K562 (cell line): ENCODE measurements around the gene RALGAPA2. TPM values are rescaled to one million over a fixed set of nuclear protein-coding genes. Genes with fewer than 3 reads are reported as not detected.

ENCODE experiments used
- ATAC-seq: fragments of 200-7000 bp; cut with Tn5 transposase; 3 replicates; pipeline ENCODE4 v1.9.1; 2020; ENCODE audit warnings: moderate library complexity
- BruUV-seq: library from RNA; stranded (reverse); fragments of 400-500 nt; replicated peaks from 2 replicates; lab custom pipeline; 2021; lab: Mats Ljungman, UMichigan
- CTCF ChIA-PET: fragments of 300-600 bp; formaldehyde crosslinking; extraction: SDS; loops from one replicate; lab custom pipeline; 2021; ENCODE audit warnings: low intra/inter-chr PET ratio; lab: Yijun Ruan, JAX
- POLR2A ChIA-PET: fragments of 300-600, 350-650 bp; sonication (Branson Sonifier 250); formaldehyde crosslinking; extraction: SDS; loops from one replicate; lab custom pipeline; 2021; ENCODE audit warnings: antibody characterized with exemption, inconsistent platforms; lab: Yijun Ruan, JAX
- DNase-seq, 4 experiments: peaks; one replicate each; pipeline versions ENCODE4 v3.0.0 to v3.0.0-alpha.2; 2011 to 2018; ENCODE audit warnings: low spot score in 3 of 4, mixed read lengths in 3 of 4; ENCODE audit errors: extremely low read depth in 1 of 4
- FAIRE-seq: peaks from 2 replicates; lab custom pipeline; 2011; peaks lifted over from hg19 to GRCh38; lab: Jason Lieb, UNC
- H2AFZ ChIP-seq: 2 replicates; pipeline ENCODE4 v1.6.0; 2011; ENCODE audit warnings: low read depth, low read length, control low read depth, inconsistent platforms
- H3K27ac ChIP-seq: fragments of 200-600 bp; 3 replicates; pipeline ENCODE4 v1.8.0; 2011; ENCODE audit warnings: low read depth, mild to moderate bottlenecking, control low read depth, inconsistent platforms, low read length, moderate library complexity, mixed read lengths; ENCODE audit errors: extremely low read depth
- H3K27me3 ChIP-seq, 2 experiments: fragments of 300-600 bp in 1 of 2; 2 replicates in 1 of 2; 3 replicates in 1 of 2; pipeline versions ENCODE4 v1.6.0 to v1.8.0; 2011; ENCODE audit warnings: inconsistent platforms in 2 of 2, low read length in 2 of 2, mild to moderate bottlenecking in 1 of 2, mixed read lengths in 1 of 2, moderate library complexity in 1 of 2; ENCODE audit not compliant: control insufficient read depth in 2 of 2, insufficient read depth in 2 of 2
- H3K36me3 ChIP-seq: fragments of 300-600 bp; 3 replicates; pipeline ENCODE4 v1.8.0; 2011; ENCODE audit warnings: mild to moderate bottlenecking, low read length, inconsistent platforms; ENCODE audit not compliant: control insufficient read depth, insufficient read depth
- H3K4me1 ChIP-seq, 2 experiments: fragments of 200-600 bp in 1 of 2; replicated peaks in 1 of 2; 2 replicates in 1 of 2; 3 replicates in 1 of 2; pipeline versions ENCODE4 v1.5.1 to v1.8.0; 2011; ENCODE audit warnings: inconsistent platforms in 2 of 2, low read length in 2 of 2, mild to moderate bottlenecking in 1 of 2, mixed read lengths in 1 of 2, moderate library complexity in 1 of 2; ENCODE audit not compliant: control insufficient read depth in 2 of 2, insufficient read depth in 2 of 2
- H3K4me2 ChIP-seq: 2 replicates; pipeline ENCODE4 v1.6.1; 2011; ENCODE audit warnings: low read length, control low read depth, inconsistent platforms, mixed read lengths; ENCODE audit not compliant: insufficient read depth
- H3K4me3 ChIP-seq: fragments of 200-600 bp; sonication (generic), shearing (Covaris generic); 2 replicates; pipeline ENCODE4 v1.5.1; 2016; ENCODE audit warnings: control low read depth, inconsistent platforms
- H3K79me2 ChIP-seq: fragments of 200-600 bp; 3 replicates; pipeline ENCODE4 v1.8.0; 2011; ENCODE audit warnings: low read length, inconsistent platforms; ENCODE audit not compliant: control insufficient read depth, insufficient read depth
- H3K9ac ChIP-seq, 2 experiments: 2 replicates each; pipeline versions ENCODE4 v1.6.0 to v1.6.1; 2011; ENCODE audit warnings: low read depth in 2 of 2, low read length in 2 of 2, control low read depth in 1 of 2, inconsistent platforms in 1 of 2, mild to moderate bottlenecking in 1 of 2, mixed read lengths in 1 of 2; ENCODE audit not compliant: insufficient read depth in 1 of 2
- H3K9me1 ChIP-seq: one replicate; pipeline ENCODE4 v1.6.0; 2011; ENCODE audit warnings: inconsistent platforms, mild to moderate bottlenecking, low read length, moderate library complexity; ENCODE audit not compliant: control insufficient read depth, insufficient read depth
- H3K9me3 ChIP-seq: replicated peaks from 2 replicates; pipeline ENCODE4 v1.5.1; 2011; ENCODE audit warnings: low read depth, low read length, inconsistent platforms; ENCODE audit not compliant: control insufficient read depth, insufficient read depth
- H4K20me1 ChIP-seq: replicated peaks from 2 replicates; pipeline ENCODE4 v1.6.1; 2011; ENCODE audit warnings: low read length, inconsistent platforms, mixed read lengths; ENCODE audit not compliant: control insufficient read depth, insufficient read depth
- ESRRA ChIP-seq: fragments of 450-650 bp; IDR thresholded peaks from 2 replicates; pipeline ENCODE4 v1.6.1; 2014; ENCODE audit warnings: low read depth, mild to moderate bottlenecking, moderate library complexity, borderline replicate concordance
- MAFG ChIP-seq: fragments of 450-650 bp; conservative IDR thresholded peaks from 2 replicates; pipeline ENCODE4 v1.6.1; 2016; ENCODE audit warnings: missing genetic modification characterization, missing compliant biosample characterization
- MIER1 ChIP-seq: fragments of 450-650 bp; IDR thresholded peaks from 2 replicates; pipeline ENCODE4 v1.6.1; 2016; ENCODE audit warnings: antibody characterized with exemption, mild to moderate bottlenecking, low read depth
- NCOA6 ChIP-seq: fragments of 450-650 bp; IDR thresholded peaks from 2 replicates; pipeline ENCODE4 v1.6.1; 2017; ENCODE audit warnings: mild to moderate bottlenecking
- RB1 ChIP-seq: fragments of 450-650 bp; IDR thresholded peaks from 2 replicates; pipeline ENCODE4 v1.6.1; 2017; ENCODE audit warnings: low read depth, mild to moderate bottlenecking
- RHOXF2B ChIP-seq: fragments of 250-450 bp; sonication (Bioruptor Pico); conservative IDR thresholded peaks from 2 replicates; pipeline ENCODE4 v1.5.1; 2021
- SMC3 ChIP-seq: conservative IDR thresholded peaks from 2 replicates; pipeline ENCODE4 v1.6.1; 2011; ENCODE audit warnings: low read depth, low read length, improper control_type of control experiment; ENCODE audit not compliant: insufficient read depth
- SRSF7 ChIP-seq: fragments of 200-400 bp; formaldehyde crosslinking; optimal IDR thresholded peaks from 2 replicates; pipeline ENCODE3; 2017; ENCODE audit warnings: mild to moderate bottlenecking, low read depth, low read length
- TEAD2 ChIP-seq: fragments of 450-650 bp; IDR thresholded peaks from 2 replicates; pipeline ENCODE4 v1.6.1; 2016; ENCODE audit warnings: missing genetic modification characterization, control low read depth, missing compliant biosample characterization
- ZFP30 ChIP-seq: fragments of 250-450 bp; sonication (Bioruptor Pico); IDR thresholded peaks from 2 replicates; pipeline ENCODE4 v1.8.0; 2022; ENCODE audit warnings: moderate library complexity, mild to moderate bottlenecking, inconsistent platforms, borderline replicate concordance
- ZNF184 ChIP-seq: sonication (generic); formaldehyde crosslinking; IDR thresholded peaks from 2 replicates; pipeline ENCODE4 v1.5.0; 2020; ENCODE audit warnings: missing genetic modification reagents
- ZNF324 ChIP-seq: fragments of 250-450 bp; sonication (Bioruptor Pico); IDR thresholded peaks from 2 replicates; pipeline ENCODE4 v1.4.0; 2020; ENCODE audit warnings: mild to moderate bottlenecking
- ZZZ3 ChIP-seq: fragments of 450-650 bp; IDR thresholded peaks from 2 replicates; pipeline ENCODE4 v1.6.1; 2016; ENCODE audit warnings: antibody characterized with exemption, mild to moderate bottlenecking, moderate library complexity
- WGBS: fragments of 100-300 bp; shearing (Covaris generic); methylation state at CpG from one replicate; pipeline ENCODE4 v1.1.6; 2016; ENCODE audit warnings: low coverage, mixed read lengths; ENCODE audit not compliant: insufficient coverage; ENCODE audit errors: missing lambda C conversion rate; 5-methylcytosine and 5-hydroxymethylcytosine counted together
- in situ Hi-C: fragments of 300-500 bp; cut with MboI; formaldehyde crosslinking; loops from 4 replicates; pipeline ENCODE4 v1.15.0; 2018; ENCODE audit warnings: inconsistent platforms, mixed read lengths
- intact Hi-C: fragments of 100-400 bp; cut with micrococcal nuclease; formaldehyde crosslinking; loops from 2 replicates; pipeline ENCODE4 v1.14.2; 2022
- polyA plus RNA-seq, 8 experiments: library from polyadenylated mRNA; depleted of rRNA in 4 of 8; stranded (reverse) in 5 of 8; unstranded in 3 of 8; fragments of >200 nt; fragmentation: Nextera tagmentation in 2 of 8; fragmentation: Illumina TruSeq in 1 of 8; extraction: Ambion mirVana in 2 of 8; extraction: Trizol in 1 of 8; gene quantifications; 2 replicates each; pipeline versions ENCODE4 v1.2.1 to v1.2.3, GENCODE V29; 2011 to 2014; ENCODE audit warnings: inconsistent platforms in 1 of 8, missing spikeins in 1 of 8
- total RNA-seq, 7 experiments: library from RNA; depleted of rRNA in 6 of 7; stranded (reverse); fragments of >200 nt in 6 of 7; fragmentation: Illumina TruSeq in 2 of 7; extraction: Trizol in 2 of 7; gene quantifications; 2 replicates each; pipeline versions ENCODE4 v1.2.1 to v1.2.3, GENCODE V29; 2011 to 2021; ENCODE audit warnings: low replicate concordance in 1 of 7
- TF ChIP-seq, protein P1 (sequence below): fragments of 450-650 bp; formaldehyde crosslinking; IDR thresholded peaks from 2 replicates; pipeline ENCODE4 v1.4.0; 2020; ENCODE audit warnings: mild to moderate bottlenecking, moderate library complexity
- TF ChIP-seq, protein P2 (sequence below): sonication (generic); formaldehyde crosslinking; IDR thresholded peaks from 2 replicates; pipeline ENCODE4 v1.8.1; 2023; ENCODE audit warnings: mild to moderate bottlenecking, missing genetic modification reagents
- TF ChIP-seq, protein P3 (sequence below): fragments of 250-450 bp; sonication (Bioruptor Pico); IDR thresholded peaks from 2 replicates; pipeline ENCODE4 v1.8.0; 2021; ENCODE audit warnings: moderate library complexity, mild to moderate bottlenecking, inconsistent platforms

The RALGAPA2 gene
- total and polyA plus RNA-seq, 9 of the 15 experiments (the other 6 are each of a cell fraction or from before 2014, with no cell fraction given): 0.35 to 2.7 (median 1.4) TPM

DNA sequence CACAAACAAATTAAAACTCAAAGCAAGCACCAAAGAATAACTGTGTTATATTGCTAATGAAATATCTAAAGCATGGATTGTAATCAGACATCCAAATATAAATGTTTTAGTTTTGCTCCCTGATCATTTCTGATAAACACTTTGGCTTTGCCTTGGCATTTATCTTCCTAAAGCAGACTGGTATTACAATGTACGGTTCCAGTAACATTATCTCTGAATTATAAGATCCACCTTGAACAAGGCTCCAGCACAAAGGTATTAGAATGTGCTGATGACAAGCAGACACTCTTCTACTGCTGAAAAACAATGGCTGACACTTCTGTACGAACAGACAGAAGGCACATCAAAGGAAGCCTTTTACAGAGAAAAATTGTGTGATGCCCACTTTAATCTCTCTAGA, 270.0 kb downstream of the RALGAPA2 start (continued):
- TF ChIP-seq, protein P1, sequence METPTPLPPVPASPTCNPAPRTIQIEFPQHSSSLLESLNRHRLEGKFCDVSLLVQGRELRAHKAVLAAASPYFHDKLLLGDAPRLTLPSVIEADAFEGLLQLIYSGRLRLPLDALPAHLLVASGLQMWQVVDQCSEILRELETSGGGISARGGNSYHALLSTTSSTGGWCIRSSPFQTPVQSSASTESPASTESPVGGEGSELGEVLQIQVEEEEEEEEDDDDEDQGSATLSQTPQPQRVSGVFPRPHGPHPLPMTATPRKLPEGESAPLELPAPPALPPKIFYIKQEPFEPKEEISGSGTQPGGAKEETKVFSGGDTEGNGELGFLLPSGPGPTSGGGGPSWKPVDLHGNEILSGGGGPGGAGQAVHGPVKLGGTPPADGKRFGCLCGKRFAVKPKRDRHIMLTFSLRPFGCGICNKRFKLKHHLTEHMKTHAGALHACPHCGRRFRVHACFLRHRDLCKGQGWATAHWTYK (CRISPR knock-in tag): no peak
- TF ChIP-seq MIER1 (no peak), ZNF324 (CRISPR knock-in tag) (no peak)
- TF ChIP-seq, protein P2, sequence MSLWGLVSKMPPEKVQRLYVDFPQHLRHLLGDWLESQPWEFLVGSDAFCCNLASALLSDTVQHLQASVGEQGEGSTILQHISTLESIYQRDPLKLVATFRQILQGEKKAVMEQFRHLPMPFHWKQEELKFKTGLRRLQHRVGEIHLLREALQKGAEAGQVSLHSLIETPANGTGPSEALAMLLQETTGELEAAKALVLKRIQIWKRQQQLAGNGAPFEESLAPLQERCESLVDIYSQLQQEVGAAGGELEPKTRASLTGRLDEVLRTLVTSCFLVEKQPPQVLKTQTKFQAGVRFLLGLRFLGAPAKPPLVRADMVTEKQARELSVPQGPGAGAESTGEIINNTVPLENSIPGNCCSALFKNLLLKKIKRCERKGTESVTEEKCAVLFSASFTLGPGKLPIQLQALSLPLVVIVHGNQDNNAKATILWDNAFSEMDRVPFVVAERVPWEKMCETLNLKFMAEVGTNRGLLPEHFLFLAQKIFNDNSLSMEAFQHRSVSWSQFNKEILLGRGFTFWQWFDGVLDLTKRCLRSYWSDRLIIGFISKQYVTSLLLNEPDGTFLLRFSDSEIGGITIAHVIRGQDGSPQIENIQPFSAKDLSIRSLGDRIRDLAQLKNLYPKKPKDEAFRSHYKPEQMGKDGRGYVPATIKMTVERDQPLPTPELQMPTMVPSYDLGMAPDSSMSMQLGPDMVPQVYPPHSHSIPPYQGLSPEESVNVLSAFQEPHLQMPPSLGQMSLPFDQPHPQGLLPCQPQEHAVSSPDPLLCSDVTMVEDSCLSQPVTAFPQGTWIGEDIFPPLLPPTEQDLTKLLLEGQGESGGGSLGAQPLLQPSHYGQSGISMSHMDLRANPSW: no peak
- TF ChIP-seq, all 486 proteins: peak for 0

DNA sequence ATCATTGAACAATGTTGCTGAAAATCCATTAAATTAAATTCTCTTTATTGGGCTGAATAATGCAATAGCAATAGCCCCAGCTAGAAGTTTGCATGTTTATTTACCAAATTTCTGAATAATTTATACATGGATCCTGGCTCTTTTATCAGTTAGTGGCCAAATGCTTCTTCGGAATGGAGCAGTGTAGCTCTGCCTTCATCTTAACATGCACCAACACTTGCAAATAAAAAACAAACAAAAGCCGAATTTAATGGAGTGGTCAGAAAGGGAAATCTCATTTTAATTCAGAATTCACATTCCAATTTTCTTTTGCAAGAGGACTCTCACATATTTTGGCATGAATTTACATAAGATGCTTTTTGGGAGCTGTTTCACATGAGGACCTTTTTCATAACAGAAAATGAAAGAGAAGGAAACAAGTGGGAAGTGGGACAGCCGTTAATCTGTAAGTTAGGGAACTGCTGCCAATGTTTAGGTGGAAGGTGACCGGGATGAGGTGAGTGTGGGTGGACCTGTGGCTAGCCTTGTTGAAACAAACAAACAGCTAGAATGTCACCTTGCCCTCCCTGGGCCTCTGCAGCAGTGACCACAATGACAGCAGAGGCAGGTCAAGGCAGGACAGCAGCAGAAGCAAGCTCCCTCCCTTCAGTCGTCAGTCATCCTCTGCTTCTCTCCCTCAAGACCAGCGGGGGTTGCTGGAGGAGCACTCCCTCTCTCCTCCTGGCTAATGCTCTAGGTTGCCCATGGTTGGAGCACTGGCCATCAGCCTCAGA, 271.4 kb downstream of the RALGAPA2 start:
- Histone ChIP-seq H3K9me3 (no peaks in the 10 kb centered on the region), H3K36me3 (no peaks in the 10 kb centered on the region), H3K4me3 (no peak overlapping the region), H3K27ac (no peak overlapping the region), H3K4me1 (no peaks in the 10 kb centered on the region), H3K9ac (no peak overlapping the region), H2AFZ (no peak overlapping the region), H4K20me1 (no peaks in the 10 kb centered on the region), H3K9me1 (no peaks in the 10 kb centered on the region), H3K4me2 (no peak overlapping the region), H3K79me2 (no peaks in the 10 kb centered on the region), H3K27me3 (peaks cover 0 to 15% of the 10 kb centered on the region in 2 experiments; a peak in 1 of 5 replicates)
- no peak for ATAC-seq
- intact Hi-C loops: no loop called here
- WGBS: 2% methylated on average over 4 of the region's 6 CpGs
- CTCF ChIA-PET: no interaction called here
- DNase-seq: no peak
- no peak for FAIRE-seq
- POLR2A ChIA-PET: interaction anchor here (0.6 kb wide), 1 partner anchor 42 kb away, joined by 3 read pairs; no protein-coding TSS in a partner anchor
- no TSS peak for BruUV-seq
- in situ Hi-C loops: no loop called here
- TF ChIP-seq SMC3: no peak
- TF ChIP-seq ZZZ3: no peak
- TF ChIP-seq RB1: no peak
- TF ChIP-seq SRSF7: no peak
- TF ChIP-seq ZFP30 (CRISPR knock-in tag): no peak
- TF ChIP-seq ESRRA: no peak
- no peak for TF ChIP-seq MAFG (tag)
- TF ChIP-seq TEAD2: no peak
- no peak for TF ChIP-seq ZNF184 (CRISPR knock-in tag)
- TF ChIP-seq RHOXF2B (CRISPR knock-in tag): no peak
- TF ChIP-seq NCOA6: no peak
- TF ChIP-seq, protein P3, sequence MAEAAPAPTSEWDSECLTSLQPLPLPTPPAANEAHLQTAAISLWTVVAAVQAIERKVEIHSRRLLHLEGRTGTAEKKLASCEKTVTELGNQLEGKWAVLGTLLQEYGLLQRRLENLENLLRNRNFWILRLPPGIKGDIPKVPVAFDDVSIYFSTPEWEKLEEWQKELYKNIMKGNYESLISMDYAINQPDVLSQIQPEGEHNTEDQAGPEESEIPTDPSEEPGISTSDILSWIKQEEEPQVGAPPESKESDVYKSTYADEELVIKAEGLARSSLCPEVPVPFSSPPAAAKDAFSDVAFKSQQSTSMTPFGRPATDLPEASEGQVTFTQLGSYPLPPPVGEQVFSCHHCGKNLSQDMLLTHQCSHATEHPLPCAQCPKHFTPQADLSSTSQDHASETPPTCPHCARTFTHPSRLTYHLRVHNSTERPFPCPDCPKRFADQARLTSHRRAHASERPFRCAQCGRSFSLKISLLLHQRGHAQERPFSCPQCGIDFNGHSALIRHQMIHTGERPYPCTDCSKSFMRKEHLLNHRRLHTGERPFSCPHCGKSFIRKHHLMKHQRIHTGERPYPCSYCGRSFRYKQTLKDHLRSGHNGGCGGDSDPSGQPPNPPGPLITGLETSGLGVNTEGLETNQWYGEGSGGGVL (CRISPR knock-in tag): no peak
